Measurements from ENCODE around the gene C21orf58. TPM values are rescaled to one million over a fixed set of nuclear protein-coding genes. Genes with fewer than 3 reads are reported as not detected.
"Not testable (repeated sequence)": the region's sequence is repeated elsewhere in the genome, so short reads cannot be mapped to it uniquely, and the experiment has no call there.

C21orf58 gene
- total and polyA plus RNA-seq, 7 donors: 0.92 to 7.4 (median 1.8) TPM

GRCh38 chr21:46314441-46315020, 9.1 kb downstream of the C21orf58 start:
- no peak for DNase-seq
- whole genome bisulfite sequencing, 2 donors: 96 to 98% methylated on average over 22 of the region's 22 CpGs
- no peak overlapping the region for H3K4me3 ChIP-seq
- H3K27me3 ChIP-seq: no peaks in the 10 kb centered on the region
- TF ChIP-seq, protein P1, sequence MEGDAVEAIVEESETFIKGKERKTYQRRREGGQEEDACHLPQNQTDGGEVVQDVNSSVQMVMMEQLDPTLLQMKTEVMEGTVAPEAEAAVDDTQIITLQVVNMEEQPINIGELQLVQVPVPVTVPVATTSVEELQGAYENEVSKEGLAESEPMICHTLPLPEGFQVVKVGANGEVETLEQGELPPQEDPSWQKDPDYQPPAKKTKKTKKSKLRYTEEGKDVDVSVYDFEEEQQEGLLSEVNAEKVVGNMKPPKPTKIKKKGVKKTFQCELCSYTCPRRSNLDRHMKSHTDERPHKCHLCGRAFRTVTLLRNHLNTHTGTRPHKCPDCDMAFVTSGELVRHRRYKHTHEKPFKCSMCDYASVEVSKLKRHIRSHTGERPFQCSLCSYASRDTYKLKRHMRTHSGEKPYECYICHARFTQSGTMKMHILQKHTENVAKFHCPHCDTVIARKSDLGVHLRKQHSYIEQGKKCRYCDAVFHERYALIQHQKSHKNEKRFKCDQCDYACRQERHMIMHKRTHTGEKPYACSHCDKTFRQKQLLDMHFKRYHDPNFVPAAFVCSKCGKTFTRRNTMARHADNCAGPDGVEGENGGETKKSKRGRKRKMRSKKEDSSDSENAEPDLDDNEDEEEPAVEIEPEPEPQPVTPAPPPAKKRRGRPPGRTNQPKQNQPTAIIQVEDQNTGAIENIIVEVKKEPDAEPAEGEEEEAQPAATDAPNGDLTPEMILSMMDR (IDR thresholded peaks at IDR 0.05): no peak
- TF ChIP-seq POLR2A (IDR thresholded peaks at IDR 0.05) (no peak), POLR2AphosphoS5 (IDR thresholded peaks at IDR 0.05) (no peak), EP300 (IDR thresholded peaks at IDR 0.05) (no peak)
- intact Hi-C loops (cut with DNase I): no loop called here
- H3K9me3 ChIP-seq: no peaks in the 10 kb centered on the region
- H3K27ac ChIP-seq: no peak overlapping the region
- no peaks in the 10 kb centered on the region for H3K36me3 ChIP-seq
- H3K4me1 ChIP-seq: no peaks in the 10 kb centered on the region

DNA sequence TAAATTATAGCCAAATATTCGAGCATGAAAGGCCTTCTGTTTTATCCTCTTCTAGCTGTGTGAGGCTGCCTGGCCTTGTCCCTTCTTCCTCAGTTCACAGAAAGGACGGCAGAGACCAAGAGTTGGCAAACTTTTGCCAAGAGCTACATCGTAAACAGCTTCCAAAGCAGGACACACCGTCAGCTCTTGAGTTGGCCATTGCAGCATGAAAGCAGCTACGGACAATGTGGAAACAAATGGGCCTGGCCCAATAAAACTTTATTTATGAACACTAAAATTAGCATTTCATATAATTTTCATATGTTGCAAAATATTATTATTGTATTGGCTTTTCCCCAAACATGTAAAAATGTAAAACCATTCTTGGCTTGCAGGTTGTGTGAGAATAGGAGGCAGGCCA, 10.7 kb downstream of the C21orf58 start:
- Histone ChIP-seq H3K4me1 (no peaks in the 10 kb centered on the region), H3K36me3 (no peaks in the 10 kb centered on the region), H3K27me3 (no peaks in the 10 kb centered on the region), H3K27ac (no peak overlapping the region), H3K9me3 (no peaks in the 10 kb centered on the region), H3K4me3 (no peak overlapping the region)
- no peak for TF ChIP-seq EP300 (IDR thresholded peaks at IDR 0.05)
- no peak for TF ChIP-seq POLR2AphosphoS5 (IDR thresholded peaks at IDR 0.05)
- TF ChIP-seq, protein P1 (IDR thresholded peaks at IDR 0.05): no peak
- no peak for TF ChIP-seq POLR2A (IDR thresholded peaks at IDR 0.05)
- no peak for DNase-seq
- 94 to 97% methylated on average over 5 of the region's 5 CpGs for WGBS, 2 donors
- intact Hi-C loops (cut with DNase I): no loop called here

GRCh38 chr21:46311568-46311967, 12.1 kb downstream of the C21orf58 start:
- no peak for DNase-seq
- H3K4me3 ChIP-seq: no peak overlapping the region
- intact Hi-C loops (cut with DNase I): no loop called here
- no peaks in the 10 kb centered on the region for H3K36me3 ChIP-seq
- H3K4me1 ChIP-seq: no peaks in the 10 kb centered on the region
- no peaks in the 10 kb centered on the region for H3K9me3 ChIP-seq
- no peaks in the 10 kb centered on the region for H3K27me3 ChIP-seq
- no peak overlapping the region for H3K27ac ChIP-seq
- TF ChIP-seq EP300 (IDR thresholded peaks at IDR 0.05) (no peak), POLR2A (IDR thresholded peaks at IDR 0.05) (no peak), POLR2AphosphoS5 (IDR thresholded peaks at IDR 0.05) (no peak)
- TF ChIP-seq, protein P1 (IDR thresholded peaks at IDR 0.05): no peak

GRCh38 chr21:46310260-46310659, 13.4 kb downstream of the C21orf58 start:
- intact Hi-C loops (cut with DNase I); H3K27ac ChIP-seq; H3K4me3 ChIP-seq; H3K27me3 ChIP-seq; DNase-seq; H3K36me3 ChIP-seq; H3K9me3 ChIP-seq; H3K4me1 ChIP-seq: not testable (repeated sequence)
- 96 to 99% methylated on average over 8 of the region's 8 CpGs for WGBS, 2 donors

DNA sequence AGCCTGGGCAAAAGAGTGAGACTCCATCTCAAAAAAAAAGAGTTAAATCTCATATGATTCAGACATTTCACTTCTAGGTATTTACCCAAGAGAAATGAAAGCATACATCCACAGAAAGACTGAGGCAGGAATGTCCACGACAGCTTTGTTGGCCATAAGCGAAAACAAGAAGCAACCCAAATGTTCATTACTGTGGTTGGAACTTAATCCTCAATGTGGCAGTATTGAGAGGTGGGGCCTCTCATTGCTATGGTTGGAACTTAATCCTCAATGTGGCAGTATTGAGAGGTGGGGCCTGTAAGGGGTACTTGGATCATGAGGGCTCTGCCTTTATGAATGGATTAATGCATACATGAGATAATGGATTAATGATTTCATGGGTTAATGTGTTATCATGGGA, 15.2 kb downstream of the C21orf58 start:
- Histone ChIP-seq H3K4me3 (no peak overlapping the region), H3K4me1 (no peaks in the 10 kb centered on the region), H3K36me3 (no peaks in the 10 kb centered on the region), H3K9me3 (no peaks in the 10 kb centered on the region), H3K27ac (no peak overlapping the region), H3K27me3 (no peaks in the 10 kb centered on the region)
- intact Hi-C loops (cut with DNase I): no loop called here
- WGBS, 2 donors: 97 to 98% methylated on average over 2 of the region's 2 CpGs
- DNase-seq: no peak
- no peak for TF ChIP-seq EP300 (IDR thresholded peaks at IDR 0.05)

GRCh38 chr21:46307625-46308024, 16.0 kb downstream of the C21orf58 start:
- Histone ChIP-seq H3K27ac (no peak overlapping the region), H3K27me3 (no peaks in the 10 kb centered on the region), H3K36me3 (no peaks in the 10 kb centered on the region), H3K4me3 (no peak overlapping the region), H3K4me1 (no peaks in the 10 kb centered on the region), H3K9me3 (no peaks in the 10 kb centered on the region)
- intact Hi-C loops (cut with DNase I): no loop called here
- TF ChIP-seq POLR2AphosphoS5 (IDR thresholded peaks at IDR 0.05) (no peak), EP300 (IDR thresholded peaks at IDR 0.05) (no peak), POLR2A (IDR thresholded peaks at IDR 0.05) (no peak)
- TF ChIP-seq, protein P1 (IDR thresholded peaks at IDR 0.05): no peak
- WGBS, 2 donors: 76 to 80% methylated on average over 2 of the region's 2 CpGs
- DNase-seq: no peak

All from sigmoid colon (tissue), 7 donors.